H1 (cell line): Measurements from ENCODE around the gene SSBP3. TPM values are rescaled to one million over a fixed set of nuclear protein-coding genes. Genes with fewer than 3 reads are reported as not detected.
A peak's percentile ranks its signal among the peaks of the same experiment; 100 is the strongest.

Experiments
- CTCF ChIA-PET: fragments of 300-600 bp; sonication (Branson Sonifier 250); formaldehyde crosslinking; loops from one replicate; lab custom pipeline; 2021; ENCODE audit not compliant: partially characterized antibody; lab: Charles Lee
- POLR2A ChIA-PET: fragments of 300-600 bp; sonication (Branson Sonifier 250); formaldehyde crosslinking; loops from one replicate; lab custom pipeline; 2021; ENCODE audit warnings: inconsistent platforms; ENCODE audit not compliant: partially characterized antibody; lab: Charles Lee
- DNase-seq, 2 experiments: peaks; one replicate each; pipeline versions ENCODE4 v3.0.0 to v3.0.0-alpha.2; 2010 to 2022; ENCODE audit warnings: low spot score in 2 of 2, low read depth in 1 of 2, mixed read lengths in 1 of 2
- FAIRE-seq: peaks from 2 replicates; lab custom pipeline; 2011; peaks lifted over from hg19 to GRCh38; lab: Jason Lieb, UNC
- H2AFZ ChIP-seq: 2 replicates; pipeline ENCODE4 v1.8.1; 2012; ENCODE audit warnings: low read length, inconsistent platforms
- H2AK5ac ChIP-seq: 2 replicates; pipeline ENCODE4 v1.6.1; 2013; ENCODE audit warnings: low read depth, low read length
- H2BK120ac ChIP-seq: replicated peaks from 2 replicates; pipeline ENCODE3; 2013; ENCODE audit warnings: low read depth, low read length, inconsistent platforms
- H2BK12ac ChIP-seq: 2 replicates; pipeline ENCODE4 v1.6.1; 2013; ENCODE audit warnings: low read depth, low read length
- H2BK15ac ChIP-seq: 2 replicates; pipeline ENCODE4 v1.6.1; 2013; ENCODE audit warnings: low read length
- H2BK20ac ChIP-seq: 2 replicates; pipeline ENCODE4 v1.6.1; 2013; ENCODE audit warnings: low read length
- H2BK5ac ChIP-seq: 2 replicates; pipeline ENCODE4 v1.6.1; 2013; ENCODE audit warnings: low read depth, low read length
- H3K14ac ChIP-seq: 2 replicates; pipeline ENCODE4 v1.6.1; 2013; ENCODE audit warnings: inconsistent platforms; ENCODE audit not compliant: insufficient read length
- H3K18ac ChIP-seq: 2 replicates; pipeline ENCODE4 v1.6.1; 2013; ENCODE audit warnings: low read length; ENCODE audit errors: extremely low read depth
- H3K23ac ChIP-seq: 2 replicates; pipeline ENCODE4 v1.6.1; 2013; ENCODE audit warnings: inconsistent platforms; ENCODE audit not compliant: insufficient read length
- H3K23me2 ChIP-seq: 2 replicates; pipeline ENCODE4 v1.6.1; 2013; ENCODE audit warnings: low read depth, low read length
- H3K27ac ChIP-seq: 2 replicates; pipeline ENCODE4 v1.6.1; 2011; ENCODE audit warnings: low read depth, low read length, inconsistent platforms
- H3K27me3 ChIP-seq, 4 experiments: replicated peaks in 1 of 4; 1 replicate in 1 of 4; 2 replicates in 3 of 4; pipeline versions ENCODE4 v1.6.1 to v1.8.1; 2011 to 2013; ENCODE audit warnings: low read length in 3 of 4, mild to moderate bottlenecking in 3 of 4, inconsistent platforms in 2 of 4, mixed read lengths in 2 of 4, moderate library complexity in 1 of 4; ENCODE audit not compliant: control insufficient read depth in 3 of 4, insufficient read depth in 3 of 4; ENCODE audit errors: extremely low read depth in 1 of 4
- H3K36me3 ChIP-seq, 4 experiments: 2 replicates each; pipeline versions ENCODE4 v1.6.1 to v1.8.1; 2011 to 2013; ENCODE audit warnings: mild to moderate bottlenecking in 4 of 4, low read length in 3 of 4, moderate library complexity in 2 of 4, control low read depth in 1 of 4, inconsistent platforms in 1 of 4; ENCODE audit not compliant: insufficient read depth in 4 of 4, control insufficient read depth in 2 of 4
- H3K4ac ChIP-seq: replicated peaks from 2 replicates; pipeline ENCODE3; 2013; ENCODE audit warnings: low read length, low read depth, mixed read lengths, inconsistent platforms; ENCODE audit not compliant: insufficient read length
- H3K4me1 ChIP-seq, 4 experiments: replicated peaks in 1 of 4; 1 replicate in 1 of 4; 2 replicates in 3 of 4; pipeline versions ENCODE4 v1.6.1 to v1.8.1; 2011 to 2013; ENCODE audit warnings: low read length in 3 of 4, inconsistent platforms in 2 of 4, mixed read lengths in 1 of 4; ENCODE audit not compliant: insufficient read depth in 4 of 4, control insufficient read depth in 3 of 4
- H3K4me2 ChIP-seq, 2 experiments: 2 replicates each; pipeline versions ENCODE4 v1.6.1 to v1.8.1; 2011 to 2013; ENCODE audit warnings: low read depth in 2 of 2, low read length in 2 of 2, control low read depth in 1 of 2, inconsistent platforms in 1 of 2, mild to moderate bottlenecking in 1 of 2; ENCODE audit not compliant: insufficient read depth in 1 of 2
- H3K4me3 ChIP-seq, 4 experiments: fragments of 200-600, 300-600 bp in 1 of 4; sonication (generic), shearing (Covaris generic), sonication (Bioruptor Twin) in 1 of 4; 2 replicates each; pipeline versions ENCODE4 v1.5.1 to v1.8.1; 2011 to 2016; ENCODE audit warnings: low read length in 4 of 4, low read depth in 3 of 4, control low read depth in 2 of 4, inconsistent platforms in 2 of 4, mild to moderate bottlenecking in 2 of 4, mixed read lengths in 1 of 4, moderate library complexity in 1 of 4; ENCODE audit not compliant: insufficient read depth in 2 of 4; ENCODE audit errors: extremely low read depth in 1 of 4
- H3K56ac ChIP-seq: replicated peaks from 2 replicates; pipeline ENCODE3; 2013; ENCODE audit warnings: low read depth, mild to moderate bottlenecking, mixed read lengths, low read length, inconsistent platforms; ENCODE audit not compliant: insufficient read length
- H3K79me1 ChIP-seq: 2 replicates; pipeline ENCODE4 v1.6.1; 2013; ENCODE audit warnings: low read depth, low read length, control low read depth
- H3K79me2 ChIP-seq, 2 experiments: 2 replicates each; pipeline versions ENCODE4 v1.6.1 to v1.8.1; 2012 to 2013; ENCODE audit warnings: low read length in 2 of 2, mild to moderate bottlenecking in 2 of 2, inconsistent platforms in 1 of 2; ENCODE audit not compliant: insufficient read depth in 2 of 2, control insufficient read depth in 1 of 2
- H3K9ac ChIP-seq, 4 experiments: replicated peaks in 1 of 4; 1 replicate in 1 of 4; 2 replicates in 3 of 4; pipeline versions ENCODE4 v1.6.1 to v1.8.1; 2011 to 2013; ENCODE audit warnings: low read depth in 3 of 4, low read length in 3 of 4, control low read depth in 2 of 4, mild to moderate bottlenecking in 2 of 4, moderate library complexity in 2 of 4, inconsistent platforms in 1 of 4; ENCODE audit errors: extremely low read depth in 1 of 4
- H3K9me3 ChIP-seq, 2 experiments: 2 replicates each; pipeline versions ENCODE4 v1.6.1 to v1.8.1; 2012 to 2013; ENCODE audit warnings: mild to moderate bottlenecking in 2 of 2, moderate library complexity in 2 of 2, control low read depth in 1 of 2, inconsistent platforms in 1 of 2, low read depth in 1 of 2, low read length in 1 of 2, mixed read lengths in 1 of 2; ENCODE audit not compliant: insufficient read depth in 2 of 2
- H4K20me1 ChIP-seq, 2 experiments: replicated peaks in 1 of 2; 2 replicates each; pipeline versions ENCODE3 to v1.8.1; 2011 to 2013; ENCODE audit warnings: inconsistent platforms in 2 of 2, low read length in 2 of 2, mild to moderate bottlenecking in 1 of 2; ENCODE audit not compliant: insufficient read depth in 2 of 2, control insufficient read depth in 1 of 2
- H4K5ac ChIP-seq: 2 replicates; pipeline ENCODE4 v1.6.1; 2013; ENCODE audit warnings: low read length, low read depth, mixed read lengths, inconsistent platforms; ENCODE audit not compliant: insufficient read length
- H4K8ac ChIP-seq: 2 replicates; pipeline ENCODE4 v1.8.0; 2013; ENCODE audit warnings: mild to moderate bottlenecking, moderate library complexity, low read length, inconsistent platforms; ENCODE audit not compliant: insufficient read depth; ENCODE audit errors: extremely low read depth
- H4K91ac ChIP-seq: replicated peaks from 2 replicates; pipeline ENCODE3; 2013; ENCODE audit warnings: low read length, mixed read lengths, inconsistent platforms; ENCODE audit not compliant: insufficient read length
- BACH1 ChIP-seq: IDR thresholded peaks from 2 replicates; pipeline ENCODE4 v1.6.1; 2012; ENCODE audit warnings: low read length, improper control_type of control experiment
- BCL11A ChIP-seq, 2 experiments: IDR thresholded peaks; one replicate each; pipeline ENCODE4 v1.6.1; 2011; ENCODE audit warnings: low read depth in 2 of 2, low read length in 2 of 2, mild to moderate bottlenecking in 2 of 2
- WGBS, 2 experiments: shearing (Covaris generic) in 1 of 2; methylation state at CpG; one replicate each; pipeline versions ENCODE4 v1.1.6 to v1.1.7; 2013 to 2015; ENCODE audit warnings: low lambda C conversion rate in 2 of 2, mixed read lengths in 2 of 2, inconsistent platforms in 1 of 2, low coverage in 1 of 2, missing lambda C conversion rate in 1 of 2; ENCODE audit not compliant: insufficient replicate concordance in 2 of 2, insufficient coverage in 1 of 2, insufficient read length in 1 of 2; ENCODE audit errors: extremely low coverage in 1 of 2, missing lambda C conversion rate in 1 of 2; 5-methylcytosine and 5-hydroxymethylcytosine counted together
- polyA plus RNA-seq, 7 experiments: library from polyadenylated mRNA; depleted of rRNA in 3 of 7; stranded (reverse) in 5 of 7; unstranded in 2 of 7; fragments of >200 nt in 5 of 7; fragments of 200-250 nt in 2 of 7; gene quantifications; 1 replicate in 5 of 7; 2 replicates in 1 of 7; 4 replicates in 1 of 7; pipeline versions ENCODE4 v1.2.1 to v1.2.3, GENCODE V29; 2011 to 2013; ENCODE audit warnings: missing spikeins in 2 of 7, mixed read lengths in 2 of 7
- total RNA-seq: library from RNA; stranded (reverse); fragmentation: NEBNext Ultra II Directional; extraction: Animal tissue kit (Norgen Biotek cat#: 25700); gene quantifications from 2 replicates; pipeline ENCODE4 v1.2.1, GENCODE V29; 2021

SSBP3 gene
- total and polyA plus RNA-seq, 2 of the 8 experiments (the other 6 are each of a cell fraction or from before 2014, with no cell fraction given): 99.7 to 133 TPM

DNA sequence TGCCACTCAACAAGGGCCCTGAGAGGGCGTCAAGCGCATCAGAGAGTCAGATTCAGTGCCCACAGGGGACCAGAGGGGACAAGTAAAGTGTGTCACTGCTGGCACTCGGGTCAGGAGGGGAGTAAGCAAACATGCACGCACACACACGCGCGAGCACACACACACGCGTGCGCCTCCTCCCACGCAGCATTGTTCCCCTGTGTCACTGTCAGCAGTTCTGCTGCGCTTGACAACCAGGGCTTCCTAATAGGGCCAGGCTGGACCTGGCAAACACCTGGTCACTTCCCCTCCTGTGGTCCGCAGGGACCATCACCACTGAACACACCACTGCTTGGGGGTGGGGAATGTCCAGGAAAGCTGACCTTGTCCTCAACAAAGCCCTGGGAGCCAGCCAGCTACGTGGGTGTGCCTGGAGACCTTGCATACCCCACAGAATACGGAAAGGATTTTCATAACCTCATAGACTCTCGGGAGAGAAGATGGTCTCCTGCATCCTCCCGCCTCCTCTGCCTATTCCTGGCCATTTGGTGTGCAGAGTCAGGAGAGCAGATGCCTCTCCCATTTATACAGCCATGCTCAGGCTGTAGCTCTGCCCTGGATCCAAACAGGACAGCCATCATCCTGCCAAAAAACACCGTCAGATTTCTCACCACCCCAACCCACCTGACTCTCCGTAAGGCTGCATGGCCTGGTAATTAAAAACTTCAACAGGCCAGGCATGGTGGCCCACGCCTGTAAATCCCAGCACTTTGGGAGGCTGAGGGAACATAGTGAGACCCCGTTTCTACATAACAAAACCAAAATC, 73.2 kb downstream of the SSBP3 start:
- H3K4me3 ChIP-seq: no peak overlapping the region
- H3K56ac ChIP-seq: no peak overlapping the region
- peak overlapping the region; percentile 23 for H4K5ac ChIP-seq
- peak overlapping the region; percentile 56 for H4K91ac ChIP-seq
- DNase-seq (no peak), FAIRE-seq (no peak)
- no peak overlapping the region for H2AFZ ChIP-seq
- no peaks in the 10 kb centered on the region; a peak in 1 of 8 replicates for H3K36me3 ChIP-seq
- POLR2A ChIA-PET: interaction anchor here (0.6 to 3.6 kb wide), 10 partner anchors 10 to 75 kb away, joined by 3 to 11 read pairs (median 3); partner anchors contain the start of gene SSBP3
- peaks cover 16 to 95% of the 10 kb centered on the region in 2 experiments for H3K79me2 ChIP-seq
- H2BK15ac ChIP-seq: no peak overlapping the region
- WGBS, 2 experiments: 81% methylated on average over 21 of the region's 21 CpGs; no CpG with 5 or more reads in 1 of the 2 experiments
- peaks cover 37 to 59% (median 48%) of the 10 kb centered on the region in 4 experiments for H3K4me1 ChIP-seq
- peak overlapping the region; percentile 79 for H2BK5ac ChIP-seq
- H3K4ac ChIP-seq: peak overlapping the region; percentile 48
- no peak for TF ChIP-seq BCL11A (IDR thresholded peaks at IDR 0.05; ENCODE audit: low read depth in 2 of 2, low read length in 2 of 2)
- TF ChIP-seq BACH1: no peak
- peak overlapping the region; percentile 3 to 47; a peak in 3 of 4 replicates for H3K4me2 ChIP-seq
- peak overlapping the region; percentile 54; the same call in 1 of the 2 replicates for H2BK12ac ChIP-seq
- H4K8ac ChIP-seq: no peak overlapping the region
- H3K27me3 ChIP-seq: no peaks in the 10 kb centered on the region
- peak overlapping the region; percentile 41; the same call in 1 of the 2 replicates for H2AK5ac ChIP-seq
- CTCF ChIA-PET: interaction anchor here (0.9 to 4.2 kb wide), 16 partner anchors 10 to 211 kb away, joined by 3 to 39 read pairs (median 4); no protein-coding TSS in a partner anchor
- no peaks in the 10 kb centered on the region for H3K9me3 ChIP-seq
- H3K9ac ChIP-seq: no peak overlapping the region; a peak in 2 of 7 replicates
- H3K23ac ChIP-seq: no peak overlapping the region
- peaks cover 13 to 54% of the 10 kb centered on the region in 2 experiments for H4K20me1 ChIP-seq
- H3K23me2 ChIP-seq: no peaks in the 10 kb centered on the region
- H3K14ac ChIP-seq: no peak overlapping the region
- no peak overlapping the region for H2BK20ac ChIP-seq
- H3K18ac ChIP-seq: peak overlapping the region; percentile 26; the same call in 1 of the 2 replicates
- H2BK120ac ChIP-seq: no peak overlapping the region
- no peak overlapping the region for H3K27ac ChIP-seq
- peaks cover 43% of the 10 kb centered on the region for H3K79me1 ChIP-seq
